SK-N-SH treated with all-trans-retinoic acid at 6 μM for 48 hours (cell line): ENCODE measurements around the gene SART3.

Source experiments
- ARNTL ChIP-seq: fragments of 450-650 bp; formaldehyde crosslinking; IDR thresholded peaks from 2 replicates; pipeline ENCODE4 v1.5.0; 2020; ENCODE audit warnings: low read depth, mild to moderate bottlenecking, moderate library complexity, borderline replicate concordance
- BACH2 ChIP-seq: fragments of 250-450 bp; sonication (Bioruptor Pico); IDR thresholded peaks from 2 replicates; pipeline ENCODE4 v1.9.0; 2021; ENCODE audit warnings: mild to moderate bottlenecking, borderline replicate concordance
- GLIS3 ChIP-seq: fragments of 250-450 bp; sonication (Bioruptor Pico); IDR thresholded peaks from 2 replicates; pipeline ENCODE4 v1.5.0; 2020; ENCODE audit warnings: mild to moderate bottlenecking, moderate library complexity
- PATZ1 ChIP-seq: fragments of 250-450 bp; sonication (Bioruptor Pico); IDR thresholded peaks from 2 replicates; pipeline ENCODE4 v1.8.0; 2020; ENCODE audit warnings: mild to moderate bottlenecking, moderate library complexity, borderline replicate concordance
- RARB ChIP-seq: fragments of 250-450 bp; sonication (Bioruptor Pico); IDR thresholded peaks from 2 replicates; pipeline ENCODE4 v1.8.0; 2021; ENCODE audit warnings: mild to moderate bottlenecking, moderate library complexity
- SNAI2 ChIP-seq: fragments of 250-450 bp; sonication (Bioruptor Pico); IDR thresholded peaks from 2 replicates; pipeline ENCODE4 v1.5.0; 2020; ENCODE audit warnings: mild to moderate bottlenecking, moderate library complexity
- TCF4 ChIP-seq: fragments of 250-450 bp; sonication (Bioruptor Pico); IDR thresholded peaks from 2 replicates; pipeline ENCODE4 v1.8.0; 2021; ENCODE audit warnings: mild to moderate bottlenecking, moderate library complexity, borderline replicate concordance
- ZC3H10 ChIP-seq: fragments of 250-450 bp; sonication (Bioruptor Pico); IDR thresholded peaks from 2 replicates; pipeline ENCODE4 v1.5.1; 2021; ENCODE audit warnings: mild to moderate bottlenecking, moderate library complexity
- ZFP3 ChIP-seq: fragments of 250-450 bp; sonication (Bioruptor Pico); IDR thresholded peaks from 2 replicates; pipeline ENCODE4 v1.5.0; 2020; ENCODE audit warnings: mild to moderate bottlenecking, moderate library complexity
- ZFP30 ChIP-seq: fragments of 450-650 bp; formaldehyde crosslinking; IDR thresholded peaks from 2 replicates; pipeline ENCODE4 v1.5.0; 2022; ENCODE audit warnings: mild to moderate bottlenecking, moderate library complexity

- TF ChIP-seq ZFP3 (CRISPR knock-in tag) (no peak), RARB (CRISPR knock-in tag) (no peak), ARNTL (CRISPR knock-in tag) (no peak), TCF4 (CRISPR knock-in tag) (no peak), ZFP30 (CRISPR knock-in tag) (no peak), BACH2 (no peak), SNAI2 (no peak), ZC3H10 (CRISPR knock-in tag) (no peak), PATZ1 (CRISPR knock-in tag) (no peak), GLIS3 (CRISPR knock-in tag) (no peak)
Measured at GRCh38 chr12:108565146-108565545, 4.2 kb upstream of the SART3 start.
